Fibroblast of skin of left biceps (primary cell): ENCODE data around the gene SMTN.

Experiments
- DNase-seq, 2 experiments: peaks; one replicate each; pipeline ENCODE4 v3.0.0-alpha.2; 2013; ENCODE audit warnings: low read depth in 2 of 2

SMTN gene

DNA sequence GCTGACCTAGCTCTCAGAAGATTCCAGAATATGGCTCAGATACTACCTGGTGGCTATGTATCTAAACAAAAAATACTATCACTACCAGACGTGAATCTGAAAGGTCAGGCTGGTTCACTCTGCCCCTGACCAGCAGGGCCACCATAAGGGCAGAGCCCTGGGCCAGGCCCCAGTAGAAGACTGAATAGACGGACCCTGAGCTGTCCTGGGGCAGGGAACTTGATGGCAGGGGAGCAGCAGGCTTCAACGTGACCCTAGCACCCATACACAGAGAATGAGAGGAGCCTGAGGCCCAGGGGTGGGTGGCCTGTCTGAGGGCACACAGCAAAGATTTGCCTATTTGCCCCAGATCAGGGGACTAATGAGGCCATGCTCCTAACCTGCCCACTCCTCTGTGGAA lies 72.2 kb downstream of the SMTN start:
- DNase-seq: no peak
